AG04450 (cell line): ENCODE results near the gene TTN. TPM values are rescaled to one million over a fixed set of nuclear protein-coding genes. Genes with fewer than 3 reads are reported as not detected.

Experiments used
- CTCF ChIA-PET: fragments of 300-600, 350-600 bp; formaldehyde crosslinking; extraction: SDS; loops from one replicate; lab custom pipeline; 2022; ENCODE audit warnings: antibody characterized with exemption, inconsistent platforms; lab: Charles Lee
- POLR2A ChIA-PET: fragments of 350-600 bp; formaldehyde crosslinking; extraction: SDS; loops from one replicate; lab custom pipeline; 2021; ENCODE audit warnings: antibody characterized with exemption, inconsistent platforms; lab: Yijun Ruan, JAX
- DNase-seq: peaks from one replicate; pipeline ENCODE4 v3.0.0-alpha.2; 2011; ENCODE audit warnings: low read depth, low spot score
- H3K27ac ChIP-seq: one replicate; pipeline ENCODE4 v1.5.1; 2012; ENCODE audit warnings: low read depth, low read length, control low read depth
- H3K27me3 ChIP-seq: one replicate; pipeline ENCODE4 v1.6.0; 2012; ENCODE audit warnings: low read length; ENCODE audit not compliant: control insufficient read depth, insufficient read depth
- H3K4me3 ChIP-seq: 2 replicates; pipeline ENCODE4 v1.5.1; 2011; ENCODE audit warnings: mild to moderate bottlenecking, low read depth, low read length, control low read depth
- H3K9me3 ChIP-seq: 2 replicates; pipeline ENCODE4 v1.5.1; 2012; ENCODE audit warnings: low read length; ENCODE audit not compliant: control insufficient read depth, insufficient read depth
- polyA plus RNA-seq: library from polyadenylated mRNA; depleted of rRNA; stranded (reverse); fragments of >200 nt; gene quantifications from 2 replicates; pipeline ENCODE4 v1.2.3, GENCODE V29; 2011
- TF ChIP-seq, protein P1 (sequence below): IDR thresholded peaks from 2 replicates; pipeline ENCODE4 v1.5.1; 2011; ENCODE audit warnings: low read depth, low read length, control low read depth, inconsistent platforms

The TTN gene
- polyA plus RNA-seq, 1 experiment = 0.06 TPM

- TF ChIP-seq, protein P1, sequence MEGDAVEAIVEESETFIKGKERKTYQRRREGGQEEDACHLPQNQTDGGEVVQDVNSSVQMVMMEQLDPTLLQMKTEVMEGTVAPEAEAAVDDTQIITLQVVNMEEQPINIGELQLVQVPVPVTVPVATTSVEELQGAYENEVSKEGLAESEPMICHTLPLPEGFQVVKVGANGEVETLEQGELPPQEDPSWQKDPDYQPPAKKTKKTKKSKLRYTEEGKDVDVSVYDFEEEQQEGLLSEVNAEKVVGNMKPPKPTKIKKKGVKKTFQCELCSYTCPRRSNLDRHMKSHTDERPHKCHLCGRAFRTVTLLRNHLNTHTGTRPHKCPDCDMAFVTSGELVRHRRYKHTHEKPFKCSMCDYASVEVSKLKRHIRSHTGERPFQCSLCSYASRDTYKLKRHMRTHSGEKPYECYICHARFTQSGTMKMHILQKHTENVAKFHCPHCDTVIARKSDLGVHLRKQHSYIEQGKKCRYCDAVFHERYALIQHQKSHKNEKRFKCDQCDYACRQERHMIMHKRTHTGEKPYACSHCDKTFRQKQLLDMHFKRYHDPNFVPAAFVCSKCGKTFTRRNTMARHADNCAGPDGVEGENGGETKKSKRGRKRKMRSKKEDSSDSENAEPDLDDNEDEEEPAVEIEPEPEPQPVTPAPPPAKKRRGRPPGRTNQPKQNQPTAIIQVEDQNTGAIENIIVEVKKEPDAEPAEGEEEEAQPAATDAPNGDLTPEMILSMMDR = no peak
- no peak overlapping the region for H3K4me3 ChIP-seq
- H3K9me3 ChIP-seq = no peaks in the 10 kb centered on the region
- no peak overlapping the region for H3K27ac ChIP-seq
- no peaks in the 10 kb centered on the region for H3K27me3 ChIP-seq
- POLR2A ChIA-PET = no interaction called here
- no peak for DNase-seq
- CTCF ChIA-PET = interaction anchor here (3.4 kb wide), 1 partner anchor 11 kb away, joined by 12 read pairs; no protein-coding TSS in a partner anchor
These were observed 680 bp downstream of the TTN start for GRCh38 chr2:178806543-178806942.

DNA sequence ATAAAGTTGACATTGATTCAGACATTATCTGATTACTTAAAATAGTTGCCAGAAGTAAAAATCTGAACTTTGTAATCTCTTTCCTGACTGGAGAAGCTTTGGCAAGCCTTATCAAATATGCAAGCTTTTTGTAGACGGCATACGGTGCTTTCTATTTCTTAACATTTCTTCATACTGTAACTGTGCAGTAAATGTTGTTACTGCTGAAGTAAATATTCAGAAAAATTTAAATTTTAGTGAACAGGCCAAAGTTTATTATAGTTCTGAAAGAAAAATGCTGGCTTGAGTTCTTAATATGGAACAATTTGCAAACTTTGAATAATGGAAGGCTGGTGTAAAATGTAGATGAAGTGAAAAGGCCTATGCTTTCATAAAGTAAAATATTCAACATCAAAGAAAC lies 1.8 kb downstream of the TTN start:
- POLR2A ChIA-PET = no interaction called here
- TF ChIP-seq, protein P1 = no peak
- H3K9me3 ChIP-seq = no peaks in the 10 kb centered on the region
- CTCF ChIA-PET = interaction anchor here (0.6 to 3.4 kb wide), 5 partner anchors 10 to 324 kb away, joined by 3 to 12 read pairs (median 4); no protein-coding TSS in a partner anchor
- no peak overlapping the region for H3K27ac ChIP-seq
- H3K27me3 ChIP-seq = no peaks in the 10 kb centered on the region
- DNase-seq = no peak
- H3K4me3 ChIP-seq = no peak overlapping the region

- TF ChIP-seq, protein P1 = peak; percentile 59
- no peaks in the 10 kb centered on the region for H3K9me3 ChIP-seq
- no peak overlapping the region for H3K4me3 ChIP-seq
- H3K27me3 ChIP-seq = no peaks in the 10 kb centered on the region
- no peak overlapping the region for H3K27ac ChIP-seq
- POLR2A ChIA-PET = no interaction called here
- CTCF ChIA-PET = interaction anchor here (0.9 to 1.9 kb wide), 4 partner anchors 10 to 325 kb away, joined by 4 to 8 read pairs (median 5); no protein-coding TSS in a partner anchor
- DNase-seq = no peak
These were observed 2.4 kb downstream of the TTN start for GRCh38 chr2:178804791-178805190.

DNA sequence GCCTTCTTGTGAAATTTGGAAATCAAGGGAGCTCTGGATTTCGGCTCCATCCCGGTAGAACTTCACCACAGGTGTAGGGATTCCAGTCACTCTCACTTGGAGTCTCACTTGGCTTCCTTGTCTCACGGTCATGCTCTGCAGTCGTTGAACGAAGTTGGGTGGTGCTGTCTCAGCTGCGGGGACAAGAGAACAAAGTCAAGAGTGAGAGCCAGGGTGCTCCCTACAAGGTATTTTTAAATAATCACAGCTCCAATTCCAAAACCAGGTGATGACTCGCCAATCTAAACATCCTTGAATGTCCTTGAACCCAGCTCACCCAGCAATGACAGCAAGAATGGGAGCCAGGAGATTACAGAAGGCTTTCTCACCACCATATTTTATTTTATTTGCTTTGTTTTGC lies 6.7 kb downstream of the TTN start:
- TF ChIP-seq, protein P1 = no peak
- Histone ChIP-seq H3K9me3 (no peaks in the 10 kb centered on the region), H3K27ac (no peak overlapping the region), H3K4me3 (no peak overlapping the region), H3K27me3 (no peaks in the 10 kb centered on the region)
- no peak for DNase-seq
- ChIA-PET POLR2A (no interaction called here), CTCF (interaction anchor here (1.1 to 1.4 kb wide), 2 partner anchors 113 to 330 kb away, joined by 3 to 4 read pairs; no protein-coding TSS in a partner anchor)

DNA sequence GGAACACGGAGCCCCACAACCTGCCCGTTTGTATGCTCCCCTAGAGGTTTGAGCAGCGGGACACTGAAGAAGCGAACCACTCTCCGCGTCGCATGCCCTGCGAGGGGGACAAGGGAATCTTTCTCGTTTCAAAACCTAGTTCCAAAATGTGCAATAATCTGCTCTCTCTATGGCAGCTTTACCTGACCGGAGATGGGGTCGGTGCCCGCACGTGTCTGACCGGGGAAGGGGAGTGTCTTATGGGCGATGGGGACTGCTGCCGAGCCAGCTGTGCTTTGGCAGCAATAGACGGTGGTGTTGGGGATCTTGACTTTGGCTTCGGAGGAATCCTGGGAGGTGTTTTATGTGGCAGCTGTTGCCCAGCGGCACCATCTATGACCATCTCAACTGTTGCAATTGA lies 7.9 kb downstream of the TTN start:
- no peak for DNase-seq
- POLR2A ChIA-PET = no interaction called here
- Histone ChIP-seq H3K4me3 (no peak overlapping the region), H3K27me3 (no peaks in the 10 kb centered on the region), H3K9me3 (no peaks in the 10 kb centered on the region), H3K27ac (no peak overlapping the region)
- CTCF ChIA-PET = no interaction called here
- TF ChIP-seq, protein P1 = no peak
